ENCODE results near the gene JAKMIP1.

Gene JAKMIP1

GRCh38 chr4:5980436-5981155, 219.8 kb downstream of the JAKMIP1 start:
- DNase-seq = no peak

GRCh38 chr4:5979981-5980380, 220.4 kb downstream of the JAKMIP1 start:
- DNase-seq = no peak

DNA sequence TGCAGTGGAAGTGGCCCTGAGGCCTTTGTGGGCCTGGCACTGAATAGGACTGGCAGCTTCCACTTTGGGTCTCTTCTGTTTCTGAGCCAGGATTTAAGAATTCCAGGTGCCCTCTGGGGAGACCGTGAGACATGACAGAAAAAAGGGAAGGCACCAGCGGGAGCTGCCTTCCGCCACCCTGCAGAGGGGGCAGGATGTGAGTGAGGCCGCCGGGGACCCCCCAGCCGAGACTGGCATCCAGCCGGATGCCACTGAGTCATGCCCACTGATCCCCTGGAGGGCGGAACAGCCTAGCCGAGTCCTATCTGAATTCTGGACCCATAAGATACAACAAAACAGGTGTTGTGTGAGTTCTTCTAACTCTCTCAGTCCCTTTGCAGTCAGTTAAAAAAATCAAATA, 223.4 kb downstream of the JAKMIP1 start:
- DNase-seq = no peak

GRCh38 chr4:5976431-5976830, 223.9 kb downstream of the JAKMIP1 start:
- no peak for DNase-seq
